Fibroblast of skin of left biceps (primary cell): ENCODE data around the gene ATIC.

Experiments used
- DNase-seq, 2 experiments: peaks; one replicate each; pipeline ENCODE4 v3.0.0-alpha.2; 2013; ENCODE audit warnings: low read depth in 2 of 2

ATIC gene

GRCh38 chr2:215376103-215376780, 64.4 kb downstream of the ATIC start:
- DNase-seq, result no peak

GRCh38 chr2:215377283-215377682, 65.4 kb downstream of the ATIC start:
- no peak for DNase-seq

DNA sequence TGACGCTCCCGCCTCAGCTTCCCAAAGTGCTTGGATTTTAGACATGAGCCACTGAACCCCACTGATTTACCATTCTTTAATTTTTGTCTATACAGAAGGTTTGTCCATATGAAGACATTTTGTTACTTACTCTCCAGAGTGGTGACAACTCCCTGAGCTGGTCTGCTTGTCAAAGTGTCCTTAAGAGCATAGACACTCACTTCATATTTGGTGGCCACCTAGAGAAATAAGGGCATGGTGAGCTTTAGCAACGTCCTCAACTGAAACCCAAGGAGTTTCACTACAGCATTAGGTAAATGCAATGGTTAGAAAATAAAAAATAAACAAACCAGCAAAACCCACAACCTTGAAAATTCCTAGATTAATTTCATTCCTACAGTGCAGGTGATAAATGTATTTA, 66.2 kb downstream of the ATIC start:
- DNase-seq, result no peak

- DNase-seq, result no peak
Observed at GRCh38 chr2:215379039-215379438, 67.2 kb downstream of the ATIC start.

GRCh38 chr2:215379948-215380347, 68.1 kb downstream of the ATIC start:
- no peak for DNase-seq

DNA sequence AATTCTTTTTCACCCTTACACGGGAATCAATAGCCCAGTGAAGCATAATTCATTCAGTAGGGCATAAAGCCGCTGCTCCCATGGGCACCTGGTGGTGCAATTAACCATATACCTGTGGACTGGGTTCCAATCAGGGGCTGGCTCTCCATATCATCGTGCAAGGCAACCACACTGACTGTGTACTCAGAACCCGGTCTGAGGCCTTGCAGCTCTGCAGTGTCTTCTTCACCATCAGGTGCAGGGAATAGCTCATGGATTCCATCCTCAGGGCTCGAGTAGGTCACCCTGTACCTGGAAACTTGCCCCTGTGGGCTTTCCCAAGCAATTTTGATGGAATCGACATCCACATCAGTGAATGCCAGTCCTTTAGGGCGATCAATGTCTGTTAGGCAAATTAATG, 68.8 kb downstream of the ATIC start:
- DNase-seq, result no peak

GRCh38 chr2:215382011-215382410, 70.2 kb downstream of the ATIC start:
- DNase-seq, result no peak

DNA sequence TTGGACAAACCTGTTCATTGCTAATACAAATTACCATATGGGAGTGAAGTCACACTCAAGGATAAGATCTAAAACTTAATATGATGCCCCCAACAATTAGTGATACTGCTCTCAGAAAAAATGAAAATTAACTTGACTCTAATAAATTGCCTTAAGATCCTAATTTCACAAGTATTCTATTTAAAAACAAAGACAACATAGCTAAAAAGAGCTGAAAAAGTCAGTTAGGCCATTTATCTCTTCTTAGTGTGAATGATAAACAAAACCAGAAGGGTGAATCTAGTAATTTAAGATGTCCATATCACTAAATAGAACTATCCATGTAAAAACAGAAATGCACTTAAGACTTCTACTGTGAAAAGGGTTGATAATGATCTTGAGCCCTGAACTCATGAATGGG, 70.6 kb downstream of the ATIC start:
- no peak for DNase-seq

GRCh38 chr2:215383652-215384279, 71.9 kb downstream of the ATIC start:
- no peak for DNase-seq

GRCh38 chr2:215384710-215385109, 72.9 kb downstream of the ATIC start:
- DNase-seq, result no peak

DNA sequence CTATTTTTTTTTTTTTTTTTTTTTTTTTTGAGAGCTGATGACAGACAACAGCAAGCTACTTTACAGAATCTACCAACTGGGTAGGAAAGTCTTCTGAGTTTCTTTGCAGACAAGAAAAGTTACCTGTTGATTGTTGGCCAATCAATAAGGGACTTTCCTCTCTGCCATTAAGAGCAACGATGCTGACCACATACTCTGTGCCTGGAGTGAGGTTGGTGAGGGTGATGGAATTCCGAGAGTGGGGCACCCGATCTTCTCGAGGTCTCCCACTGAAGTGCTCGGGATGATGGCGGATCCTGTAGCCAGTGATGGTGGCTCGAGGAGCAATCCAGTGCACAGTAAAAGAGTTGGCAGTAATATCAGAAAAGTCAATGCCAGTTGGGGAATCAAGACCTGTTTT, 74.7 kb downstream of the ATIC start:
- no peak for DNase-seq

GRCh38 chr2:215388002-215388728, 76.3 kb downstream of the ATIC start:
- no peak for DNase-seq

- DNase-seq, result no peak
Observed at GRCh38 chr2:215390550-215390913, 78.7 kb downstream of the ATIC start.

DNA sequence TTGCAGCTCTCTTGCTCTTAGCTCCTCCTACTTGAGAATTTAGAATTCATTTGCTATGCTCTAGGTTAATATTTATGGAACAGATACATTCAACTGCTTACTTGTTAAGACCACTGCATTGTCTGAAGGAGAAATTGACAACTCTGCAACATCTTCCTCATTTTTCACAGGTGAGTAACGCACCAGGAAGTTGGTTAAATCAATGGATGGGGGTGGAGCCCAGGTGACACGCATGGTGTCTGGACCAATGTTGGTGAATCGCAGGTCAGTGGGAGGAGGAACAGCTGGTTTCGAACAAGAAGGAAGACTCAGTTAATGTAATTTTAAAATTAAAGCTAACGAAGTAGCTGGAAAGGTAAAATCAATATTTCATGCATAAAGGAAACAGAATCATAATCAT, 79.7 kb downstream of the ATIC start:
- no peak for DNase-seq

DNA sequence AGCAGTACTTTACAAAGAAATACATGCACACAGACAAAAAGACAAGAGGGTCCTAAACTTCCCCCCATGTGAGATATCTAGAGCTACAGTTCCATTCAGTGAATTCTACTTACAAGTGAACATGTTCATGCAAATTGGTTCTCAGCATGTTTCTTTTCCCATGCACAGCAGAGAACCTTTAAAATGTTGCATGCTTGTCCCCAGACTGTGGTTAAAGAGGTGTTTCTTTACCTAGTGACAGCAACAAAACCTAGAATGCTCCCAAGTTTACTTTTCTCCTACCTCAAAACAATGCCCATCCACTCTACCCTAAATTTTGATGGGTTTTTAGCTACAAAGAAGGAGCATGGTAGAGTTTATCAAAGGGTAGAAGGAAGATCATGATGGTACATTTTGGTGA, 80.3 kb downstream of the ATIC start:
- DNase-seq, result no peak

- DNase-seq, result no peak
Observed at GRCh38 chr2:215392687-215393270, 80.9 kb downstream of the ATIC start.

DNA sequence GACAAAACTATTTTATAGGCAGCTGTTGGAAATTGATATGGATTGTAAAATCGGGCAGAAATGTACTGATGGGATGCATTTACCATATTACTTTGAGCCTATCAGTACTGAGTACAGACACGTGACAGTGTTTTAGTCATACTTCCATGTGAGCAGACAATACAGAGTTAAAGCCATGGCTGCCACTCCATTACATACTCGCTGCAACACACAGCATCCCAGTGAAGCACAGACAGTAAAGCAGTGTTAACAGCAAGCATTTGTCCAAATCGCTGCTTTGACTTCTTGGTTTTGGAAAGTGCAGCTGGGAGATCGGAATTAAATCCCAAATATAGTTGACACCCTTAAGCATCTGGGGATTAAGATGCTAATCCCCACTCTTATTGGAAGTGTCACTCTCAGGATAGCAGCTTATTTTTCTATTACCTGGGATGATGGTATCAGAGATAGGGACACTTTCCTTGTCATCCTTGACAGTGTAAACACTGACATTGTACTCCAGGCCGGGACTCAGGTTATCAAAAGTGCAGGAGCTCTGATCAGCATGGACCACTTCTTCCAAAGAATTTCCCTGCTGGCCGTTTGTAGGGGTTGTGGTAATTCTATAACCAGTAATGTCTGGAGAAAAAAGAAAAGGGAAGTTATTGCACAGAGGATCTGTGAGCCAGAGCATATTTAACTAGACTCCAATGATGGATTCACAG, 82.4 kb downstream of the ATIC start:
- DNase-seq, result no peak

GRCh38 chr2:215395687-215396460, 84.0 kb downstream of the ATIC start:
- no peak for DNase-seq

DNA sequence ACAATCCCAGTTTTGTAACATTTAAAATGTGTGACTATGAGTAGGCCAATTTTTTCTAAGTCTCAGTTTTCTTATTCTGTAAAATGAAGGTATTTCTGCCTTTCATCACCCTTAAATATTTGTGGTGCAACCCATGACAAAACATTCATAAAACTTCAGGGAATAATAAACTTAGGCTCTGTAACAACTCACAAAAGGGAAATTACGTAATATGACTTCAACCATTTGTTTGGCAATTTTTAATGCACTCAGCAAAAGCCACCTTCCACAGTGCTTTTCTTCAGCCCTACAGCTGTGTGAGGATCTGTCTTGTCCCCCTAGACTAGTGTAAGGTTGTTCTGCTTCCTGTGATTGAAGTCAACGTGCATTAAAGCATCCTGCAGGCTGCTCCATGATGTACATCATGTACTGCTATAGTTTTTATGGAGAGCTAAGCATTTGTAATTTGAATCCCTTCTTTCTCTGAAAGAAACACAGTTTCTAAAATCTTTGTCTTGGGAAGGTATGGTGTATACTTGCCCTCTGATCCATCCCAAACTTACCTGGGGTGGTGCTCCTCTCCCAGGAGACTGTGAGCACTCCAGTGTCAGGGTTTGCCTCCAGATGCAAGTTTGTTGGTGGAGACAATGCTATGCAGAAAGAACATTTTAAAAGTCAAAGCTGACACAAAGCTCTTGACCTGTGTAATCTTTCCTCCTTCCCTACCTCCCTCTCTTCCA, 84.9 kb downstream of the ATIC start:
- DNase-seq, result peak; percentile 73 to 81

DNA sequence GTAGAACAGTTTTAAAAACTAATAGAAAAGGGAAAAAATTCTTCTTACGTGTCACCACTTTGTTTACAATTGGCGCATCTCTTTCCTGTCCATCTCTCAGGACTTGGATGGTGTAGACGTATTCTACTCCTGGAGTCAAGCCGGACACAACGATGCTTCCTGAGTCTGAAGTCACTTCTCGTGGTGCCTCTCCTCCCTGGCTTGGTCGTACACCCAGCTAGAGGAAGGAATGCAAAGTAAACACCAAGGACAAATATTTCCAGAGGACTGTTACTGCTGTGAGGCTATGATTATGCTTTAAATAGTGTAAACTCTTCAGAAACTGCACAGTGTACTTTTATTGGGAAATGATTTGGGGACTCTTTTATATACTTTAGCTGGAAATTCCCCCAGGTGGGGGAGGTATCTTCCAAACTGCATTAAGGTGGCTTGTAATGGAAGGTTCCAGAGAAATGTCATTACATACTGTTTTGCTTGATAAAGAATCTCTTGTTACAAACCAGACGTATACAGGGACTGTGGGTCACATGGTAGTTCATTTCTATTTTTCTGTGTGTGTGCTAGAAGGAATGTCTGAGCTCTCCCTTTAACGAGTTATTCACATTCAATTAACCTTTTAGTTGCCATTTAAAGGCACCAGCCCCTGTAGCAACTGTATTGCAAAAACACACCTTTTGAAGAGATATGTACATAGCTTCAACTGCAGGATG, 85.9 kb downstream of the ATIC start:
- DNase-seq, result no peak
